Activated CD4-positive, alpha-beta memory T cell treated with anti-CD3 and anti-CD28 coated beads for 36 hours (primary cell): ENCODE results near the gene MITF. TPM values are rescaled to one million over a fixed set of nuclear protein-coding genes. Genes with fewer than 3 reads are reported as not detected.

Experiments
- CTCF ChIA-PET: fragments of 350-600 bp; sonication (Branson Sonifier 250); formaldehyde crosslinking; loops from one replicate; lab custom pipeline; 2021; ENCODE audit warnings: antibody characterized with exemption, inconsistent platforms; lab: Charles Lee
- POLR2A ChIA-PET: fragments of 350-600 bp; sonication (Branson Sonifier 250); formaldehyde crosslinking; loops from one replicate; lab custom pipeline; 2021; ENCODE audit warnings: antibody characterized with exemption; lab: Charles Lee
- DNase-seq: peaks from one replicate; pipeline ENCODE4 v3.0.0-alpha.2; 2020
- H3K27ac Mint-ChIP-seq: one replicate; pipeline ENCODE4 v1.8.0; 2021; ENCODE audit warnings: mixed read lengths
- H3K27me3 Mint-ChIP-seq: one replicate; pipeline ENCODE4 v1.8.0; 2021; ENCODE audit warnings: mixed read lengths
- H3K36me3 Mint-ChIP-seq: one replicate; pipeline ENCODE4 v1.8.0; 2021; ENCODE audit warnings: mixed read lengths
- H3K4me1 Mint-ChIP-seq: one replicate; pipeline ENCODE4 v1.8.0; 2021; ENCODE audit warnings: low read depth, mixed read lengths
- H3K4me3 Mint-ChIP-seq: one replicate; pipeline ENCODE4 v1.8.0; 2021; ENCODE audit warnings: mild to moderate bottlenecking, mixed read lengths
- H3K9me3 Mint-ChIP-seq: one replicate; pipeline ENCODE4 v1.8.0; 2021; ENCODE audit warnings: mixed read lengths
- intact Hi-C: fragments of 100-400 bp; cut with micrococcal nuclease; formaldehyde crosslinking; loops from one replicate; pipeline ENCODE4 v1.15.1; 2023
- total RNA-seq, 2 experiments: library from RNA; stranded (reverse); gene quantifications; one replicate each; pipeline ENCODE4 v1.2.3, GENCODE V29; 2021

Gene MITF
- total RNA-seq, 2 experiments from 2014 or later, result not detected

- ChIA-PET CTCF (no interaction called here), POLR2A (no interaction called here)
- Mint-ChIP-seq H3K4me3 (no peak overlapping the region), H3K27me3 (no peaks in the 10 kb centered on the region), H3K27ac (no peak overlapping the region), H3K9me3 (no peaks in the 10 kb centered on the region), H3K36me3 (no peaks in the 10 kb centered on the region), H3K4me1 (no peaks in the 10 kb centered on the region)
- DNase-seq, result no peak
- intact Hi-C loops, result no loop called here
Measured at GRCh38 chr3:69880069-69880640, 140.9 kb downstream of the MITF start.

GRCh38 chr3:69881051-69881450, 141.8 kb downstream of the MITF start:
- Mint-ChIP-seq H3K27ac (no peak overlapping the region), H3K4me3 (no peak overlapping the region), H3K36me3 (no peaks in the 10 kb centered on the region), H3K4me1 (no peaks in the 10 kb centered on the region), H3K27me3 (no peaks in the 10 kb centered on the region), H3K9me3 (no peaks in the 10 kb centered on the region)
- DNase-seq, result no peak
- ChIA-PET POLR2A (no interaction called here), CTCF (no interaction called here)
- intact Hi-C loops, result no loop called here

- Mint-ChIP-seq H3K4me3 (no peak overlapping the region), H3K36me3 (no peaks in the 10 kb centered on the region), H3K9me3 (no peaks in the 10 kb centered on the region), H3K27me3 (no peaks in the 10 kb centered on the region), H3K4me1 (no peaks in the 10 kb centered on the region), H3K27ac (no peak overlapping the region)
- POLR2A ChIA-PET, result no interaction called here
- CTCF ChIA-PET, result no interaction called here
- DNase-seq, result no peak
- intact Hi-C loops, result no loop called here
Measured at GRCh38 chr3:69881756-69882428, 142.6 kb downstream of the MITF start.

GRCh38 chr3:69882560-69882959, 143.3 kb downstream of the MITF start:
- intact Hi-C loops, result no loop called here
- Mint-ChIP-seq H3K27me3 (no peaks in the 10 kb centered on the region), H3K4me1 (no peaks in the 10 kb centered on the region), H3K36me3 (no peaks in the 10 kb centered on the region), H3K9me3 (no peaks in the 10 kb centered on the region), H3K4me3 (no peak overlapping the region), H3K27ac (no peak overlapping the region)
- ChIA-PET POLR2A (interaction anchor here (0.6 kb wide), 1 partner anchor 40 kb away, joined by 3 read pairs; no protein-coding TSS in a partner anchor), CTCF (no interaction called here)
- DNase-seq, result no peak

- ChIA-PET POLR2A (no interaction called here), CTCF (no interaction called here)
- intact Hi-C loops, result no loop called here
- no peak overlapping the region for H3K4me3 Mint-ChIP-seq
- no peaks in the 10 kb centered on the region for H3K4me1 Mint-ChIP-seq
- no peaks in the 10 kb centered on the region for H3K9me3 Mint-ChIP-seq
- no peaks in the 10 kb centered on the region for H3K36me3 Mint-ChIP-seq
- H3K27me3 Mint-ChIP-seq, result no peaks in the 10 kb centered on the region
- no peak for DNase-seq
- H3K27ac Mint-ChIP-seq, result no peak overlapping the region
Measured at GRCh38 chr3:69888040-69888942, 149.0 kb downstream of the MITF start.

GRCh38 chr3:69888943-69889315, 149.7 kb downstream of the MITF start:
- POLR2A ChIA-PET, result no interaction called here
- H3K27me3 Mint-ChIP-seq, result no peaks in the 10 kb centered on the region
- no peak overlapping the region for H3K4me3 Mint-ChIP-seq
- H3K4me1 Mint-ChIP-seq, result no peaks in the 10 kb centered on the region
- DNase-seq, result no peak
- no peaks in the 10 kb centered on the region for H3K9me3 Mint-ChIP-seq
- intact Hi-C loops, result no loop called here
- H3K27ac Mint-ChIP-seq, result no peak overlapping the region
- CTCF ChIA-PET, result no interaction called here
- H3K36me3 Mint-ChIP-seq, result no peaks in the 10 kb centered on the region

- CTCF ChIA-PET, result interaction anchor here (1.0 kb wide), 1 partner anchor 11 kb away, joined by 3 read pairs; no protein-coding TSS in a partner anchor
Measured at GRCh38 chr3:69890084-69890483, 150.8 kb downstream of the MITF start.

GRCh38 chr3:69890691-69891090, 151.4 kb downstream of the MITF start:
- CTCF ChIA-PET, result interaction anchor here (1.0 kb wide), 1 partner anchor 10 kb away, joined by 3 read pairs; no protein-coding TSS in a partner anchor
- no peak overlapping the region for H3K4me3 Mint-ChIP-seq
- no peak for DNase-seq
- no peaks in the 10 kb centered on the region for H3K4me1 Mint-ChIP-seq
- no peaks in the 10 kb centered on the region for H3K36me3 Mint-ChIP-seq
- H3K27ac Mint-ChIP-seq, result no peak overlapping the region
- intact Hi-C loops, result no loop called here
- no peaks in the 10 kb centered on the region for H3K27me3 Mint-ChIP-seq
- no peaks in the 10 kb centered on the region for H3K9me3 Mint-ChIP-seq
- POLR2A ChIA-PET, result no interaction called here

More at GRCh38 chr3:69890084-69890483, 150.8 kb downstream of the MITF start:
- Mint-ChIP-seq H3K4me3 (no peak overlapping the region), H3K36me3 (no peaks in the 10 kb centered on the region), H3K27ac (no peak overlapping the region), H3K4me1 (no peaks in the 10 kb centered on the region), H3K9me3 (no peaks in the 10 kb centered on the region), H3K27me3 (no peaks in the 10 kb centered on the region)
- peak; percentile 13 for DNase-seq
- POLR2A ChIA-PET, result no interaction called here
- intact Hi-C loops, result no loop called here

GRCh38 chr3:69892706-69893105, 153.4 kb downstream of the MITF start:
- DNase-seq, result no peak
- no peak overlapping the region for H3K4me3 Mint-ChIP-seq
- ChIA-PET POLR2A (no interaction called here), CTCF (no interaction called here)
- no peak overlapping the region for H3K27ac Mint-ChIP-seq
- H3K36me3 Mint-ChIP-seq, result no peaks in the 10 kb centered on the region
- H3K27me3 Mint-ChIP-seq, result no peaks in the 10 kb centered on the region
- H3K9me3 Mint-ChIP-seq, result no peaks in the 10 kb centered on the region
- no peaks in the 10 kb centered on the region for H3K4me1 Mint-ChIP-seq
- intact Hi-C loops, result no loop called here

- no peak for DNase-seq
- ChIA-PET CTCF (no interaction called here), POLR2A (no interaction called here)
- H3K27ac Mint-ChIP-seq, result no peak overlapping the region
- intact Hi-C loops, result no loop called here
- no peak overlapping the region for H3K4me3 Mint-ChIP-seq
- H3K36me3 Mint-ChIP-seq, result no peaks in the 10 kb centered on the region
- H3K27me3 Mint-ChIP-seq, result no peaks in the 10 kb centered on the region
- no peaks in the 10 kb centered on the region for H3K9me3 Mint-ChIP-seq
- H3K4me1 Mint-ChIP-seq, result no peaks in the 10 kb centered on the region
Measured at GRCh38 chr3:69893274-69893673, 154.0 kb downstream of the MITF start.

GRCh38 chr3:69896095-69896494, 156.8 kb downstream of the MITF start:
- intact Hi-C loops, result no loop called here
- POLR2A ChIA-PET, result no interaction called here

GRCh38 chr3:69900331-69900730, 161.1 kb downstream of the MITF start:
- intact Hi-C loops, result no loop called here
- H3K9me3 Mint-ChIP-seq, result no peaks in the 10 kb centered on the region
- no peaks in the 10 kb centered on the region for H3K4me1 Mint-ChIP-seq
- no peak overlapping the region for H3K27ac Mint-ChIP-seq
- H3K4me3 Mint-ChIP-seq, result no peak overlapping the region
- no peak for DNase-seq
- CTCF ChIA-PET, result interaction anchor here (1.2 kb wide), 1 partner anchor 10 kb away, joined by 3 read pairs; no protein-coding TSS in a partner anchor
- no peaks in the 10 kb centered on the region for H3K36me3 Mint-ChIP-seq
- no peaks in the 10 kb centered on the region for H3K27me3 Mint-ChIP-seq
- POLR2A ChIA-PET, result no interaction called here

More at GRCh38 chr3:69896095-69896494, 156.8 kb downstream of the MITF start:
- no peak overlapping the region for H3K27ac Mint-ChIP-seq
- no peaks in the 10 kb centered on the region for H3K27me3 Mint-ChIP-seq
- no peak overlapping the region for H3K4me3 Mint-ChIP-seq
- H3K36me3 Mint-ChIP-seq, result no peaks in the 10 kb centered on the region
- CTCF ChIA-PET, result no interaction called here
- no peaks in the 10 kb centered on the region for H3K4me1 Mint-ChIP-seq
- no peak for DNase-seq
- no peaks in the 10 kb centered on the region for H3K9me3 Mint-ChIP-seq
